Stimulated activated CD4-positive, alpha-beta T cell treated with anti-CD3 and anti-CD28 coated beads, Interleukin-1b, Interleukin-23, amount 100 ng/mL, for 24 hours (primary cell): ENCODE measurements around the gene HBS1L.

Experiments
- DNase-seq, 4 experiments: peaks; one replicate each; pipeline ENCODE4 v3.0.0-alpha.2; 2020; ENCODE audit warnings: low read depth in 4 of 4, low spot score in 1 of 4

The HBS1L gene

DNA sequence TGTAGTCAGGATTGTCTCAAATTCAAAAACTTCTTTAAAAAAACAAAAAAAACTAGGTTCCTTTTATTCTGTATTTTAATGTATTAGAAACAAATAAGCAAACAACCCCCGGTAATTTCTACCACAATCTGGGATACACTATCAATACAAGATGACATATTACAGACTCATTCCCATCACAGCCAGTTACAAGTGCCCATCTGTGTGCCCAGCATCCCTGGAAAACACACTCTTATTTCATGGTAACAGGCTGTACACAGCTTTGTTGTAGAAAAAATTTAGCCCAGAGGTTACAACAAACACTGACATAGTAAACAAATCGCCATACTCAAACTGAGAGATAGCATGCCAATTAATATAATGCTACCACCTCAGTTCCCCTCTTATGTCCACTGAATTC is 16.3 kb downstream of the HBS1L start:
- no peak for DNase-seq

DNA sequence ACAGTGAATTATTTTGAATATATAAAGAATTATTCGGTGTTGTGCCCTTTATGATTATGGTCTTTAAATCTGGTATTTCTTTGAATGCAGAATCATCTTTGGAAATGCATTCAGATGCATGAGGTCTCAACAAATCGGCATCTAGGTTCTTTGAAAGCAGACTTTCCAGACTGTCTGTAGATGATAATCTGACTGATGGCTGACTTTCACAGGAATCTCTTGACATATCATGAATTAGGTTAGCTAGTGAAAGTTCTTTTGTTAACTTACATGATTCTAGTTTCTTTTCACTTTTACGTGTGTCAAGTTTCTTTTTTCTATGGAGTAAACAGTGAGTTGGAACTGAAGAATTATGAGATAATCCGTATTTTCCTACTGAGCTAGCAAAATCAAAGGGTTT is 17.1 kb downstream of the HBS1L start:
- DNase-seq: no peak

DNA sequence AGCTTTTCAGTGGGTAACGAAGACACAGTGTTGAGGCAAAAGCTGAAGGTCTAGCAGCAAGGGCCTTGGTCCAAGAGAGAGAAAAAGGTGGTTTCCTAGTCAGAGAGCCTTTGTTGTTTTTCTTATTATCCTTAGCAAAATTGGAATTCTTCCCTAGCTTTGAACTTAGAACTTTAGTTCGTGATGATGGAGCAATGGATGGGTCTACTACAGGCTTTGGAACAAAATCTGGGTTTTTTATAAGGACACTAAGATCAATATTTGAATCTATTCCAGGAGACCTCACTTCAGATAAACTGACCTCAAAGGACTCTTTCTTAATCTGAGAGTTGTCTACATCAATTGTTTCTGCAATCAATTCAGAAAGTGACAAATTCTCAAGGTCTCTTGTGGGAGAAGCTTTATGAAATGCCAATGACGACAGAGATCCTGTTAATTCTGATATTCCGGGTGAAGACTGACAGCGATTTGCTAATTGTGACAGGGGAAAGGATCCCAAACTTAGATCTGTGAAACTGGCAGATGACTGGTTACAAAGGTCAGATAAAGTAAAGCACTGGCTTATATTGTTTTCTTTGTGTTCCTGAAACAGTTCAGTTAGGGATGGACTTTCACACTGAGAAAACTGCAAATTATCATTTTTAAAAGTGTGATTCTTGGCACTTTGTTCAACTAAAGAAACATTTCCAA is 17.7 kb downstream of the HBS1L start:
- no peak for DNase-seq

DNA sequence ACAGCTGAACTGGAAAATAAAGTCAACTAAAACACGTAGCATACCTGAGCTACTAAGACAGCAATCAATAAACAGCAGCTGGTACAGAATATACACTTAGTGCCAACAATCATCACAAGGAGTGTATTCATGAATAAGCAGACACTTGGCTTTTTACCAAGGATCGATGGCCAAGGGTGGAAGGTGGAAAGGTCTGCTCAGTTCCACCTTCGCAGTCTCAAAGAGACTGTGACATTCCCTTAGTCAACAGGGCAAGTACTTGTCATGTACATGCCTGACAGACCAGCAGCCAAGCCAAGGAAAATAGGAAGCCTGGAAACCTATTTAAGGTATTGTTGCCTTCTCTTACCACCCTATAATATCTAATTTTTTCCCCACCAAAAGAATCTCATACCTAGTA is 21.4 kb downstream of the HBS1L start:
- DNase-seq: no peak

DNA sequence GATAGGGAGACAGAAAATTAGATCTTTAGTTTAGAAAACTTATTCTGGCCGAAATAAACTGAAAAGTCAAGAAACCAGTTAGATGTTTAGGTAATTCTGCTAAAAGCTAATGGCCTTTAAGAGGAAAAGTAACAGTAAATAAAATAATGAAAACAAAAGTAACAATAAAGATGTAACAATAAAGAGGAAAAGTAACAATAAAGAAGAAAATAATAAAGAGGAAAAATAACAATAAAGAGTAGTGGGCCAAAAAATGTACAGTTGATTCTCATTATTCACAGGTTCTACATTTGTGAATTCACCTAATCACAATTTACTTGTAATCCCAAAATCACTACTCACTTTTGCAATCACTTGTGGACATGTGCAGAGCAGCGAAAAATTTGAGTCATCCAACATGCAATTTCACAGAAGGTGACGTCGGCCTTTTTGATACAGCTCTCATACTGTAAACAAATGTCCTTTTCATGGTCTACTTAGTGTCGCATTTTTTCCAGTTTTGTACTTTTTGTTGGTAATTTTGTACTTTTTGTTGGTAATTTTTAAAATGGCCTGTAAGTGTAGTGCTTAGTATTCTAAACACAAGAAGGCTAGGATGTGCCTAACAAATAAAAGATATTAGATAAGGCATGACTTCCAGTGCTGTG is 24.0 kb downstream of the HBS1L start:
- no peak for DNase-seq

DNA sequence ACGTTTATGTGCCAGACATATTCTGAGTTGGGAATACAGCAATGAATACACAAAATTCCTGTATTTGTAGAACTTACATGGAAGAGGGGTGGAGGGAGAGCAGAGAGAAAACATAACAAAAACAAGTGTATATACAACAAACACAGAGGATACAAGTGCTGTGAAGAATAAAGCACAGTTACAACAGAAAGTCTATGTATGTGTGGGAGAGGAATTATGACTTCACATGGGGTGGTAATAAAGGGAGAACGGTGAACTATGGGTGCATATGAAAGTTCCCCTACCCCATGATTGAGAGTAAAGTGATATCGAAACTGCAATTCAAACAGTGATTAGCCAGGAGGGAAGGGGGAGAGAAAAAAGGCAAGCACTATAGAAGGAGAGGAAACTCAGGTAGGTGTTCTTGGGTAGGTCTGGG is 24.6 kb downstream of the HBS1L start:
- no peak for DNase-seq

DNA sequence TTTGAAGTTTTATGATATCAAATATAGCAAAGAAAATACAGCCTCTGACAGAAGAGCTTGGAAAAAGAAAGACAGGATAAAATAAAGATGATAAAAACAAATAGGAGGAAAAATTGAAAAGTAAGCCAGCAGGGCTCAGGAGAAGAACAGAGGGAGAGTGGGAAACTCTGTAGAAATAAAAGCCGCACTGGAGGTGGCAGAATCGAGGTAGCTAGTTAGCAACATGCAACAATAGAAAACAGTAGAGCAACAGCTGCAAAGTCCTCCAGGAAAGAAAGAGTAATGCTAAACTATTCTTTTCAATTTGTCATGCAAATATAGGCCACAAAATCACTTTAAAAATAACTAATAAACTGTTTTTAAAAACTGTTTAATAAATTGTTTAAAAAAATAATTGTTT is 28.8 kb downstream of the HBS1L start:
- no peak for DNase-seq

DNA sequence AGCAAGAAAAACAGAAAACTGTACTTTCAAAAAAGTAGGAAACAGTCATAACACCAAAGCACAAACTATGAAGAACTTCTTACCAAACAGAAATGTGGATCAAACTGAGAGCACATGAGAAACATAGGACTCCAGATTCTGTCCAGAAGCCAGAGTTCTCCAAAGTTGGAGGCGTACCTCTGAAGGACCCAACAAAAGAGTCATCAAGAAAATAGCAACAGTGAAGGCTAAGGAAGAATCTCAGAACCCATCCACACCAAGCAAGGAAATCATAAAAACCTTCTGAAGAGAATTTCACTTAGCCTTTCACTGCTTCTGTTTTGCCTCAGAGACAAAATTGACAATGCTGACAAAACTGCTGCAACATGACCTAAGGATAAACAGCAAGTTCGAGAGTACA is 29.4 kb downstream of the HBS1L start:
- no peak for DNase-seq

DNA sequence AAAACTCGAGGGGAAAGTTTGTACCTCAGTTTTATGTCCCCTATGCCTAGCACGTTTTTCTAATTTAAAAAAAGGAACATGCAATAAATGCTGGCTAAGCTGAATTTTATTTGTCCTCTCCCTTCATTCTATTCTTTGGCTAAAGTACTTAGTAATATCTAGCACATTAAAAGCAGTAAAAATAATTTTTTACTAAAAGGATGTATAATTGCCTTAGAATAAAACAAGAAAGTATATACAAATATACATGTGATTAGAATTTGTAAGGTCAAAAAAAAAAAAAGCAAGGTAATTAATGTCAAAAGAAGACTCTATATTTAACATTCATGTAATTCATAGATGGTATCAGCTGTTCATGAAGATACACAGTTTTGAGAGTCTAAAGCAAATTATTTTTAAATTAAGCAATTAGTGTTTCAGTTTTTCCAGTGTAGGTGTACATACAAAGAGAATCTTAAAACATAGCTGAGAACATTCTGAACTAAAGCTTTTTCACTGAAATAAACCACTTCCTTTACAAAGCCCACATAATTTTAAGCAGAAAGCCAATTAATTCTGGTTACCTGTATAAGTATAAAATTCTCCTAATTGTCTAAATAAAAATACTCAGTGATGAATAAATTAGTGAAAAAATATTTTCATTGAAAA is 32.4 kb downstream of the HBS1L start:
- no peak for DNase-seq

DNA sequence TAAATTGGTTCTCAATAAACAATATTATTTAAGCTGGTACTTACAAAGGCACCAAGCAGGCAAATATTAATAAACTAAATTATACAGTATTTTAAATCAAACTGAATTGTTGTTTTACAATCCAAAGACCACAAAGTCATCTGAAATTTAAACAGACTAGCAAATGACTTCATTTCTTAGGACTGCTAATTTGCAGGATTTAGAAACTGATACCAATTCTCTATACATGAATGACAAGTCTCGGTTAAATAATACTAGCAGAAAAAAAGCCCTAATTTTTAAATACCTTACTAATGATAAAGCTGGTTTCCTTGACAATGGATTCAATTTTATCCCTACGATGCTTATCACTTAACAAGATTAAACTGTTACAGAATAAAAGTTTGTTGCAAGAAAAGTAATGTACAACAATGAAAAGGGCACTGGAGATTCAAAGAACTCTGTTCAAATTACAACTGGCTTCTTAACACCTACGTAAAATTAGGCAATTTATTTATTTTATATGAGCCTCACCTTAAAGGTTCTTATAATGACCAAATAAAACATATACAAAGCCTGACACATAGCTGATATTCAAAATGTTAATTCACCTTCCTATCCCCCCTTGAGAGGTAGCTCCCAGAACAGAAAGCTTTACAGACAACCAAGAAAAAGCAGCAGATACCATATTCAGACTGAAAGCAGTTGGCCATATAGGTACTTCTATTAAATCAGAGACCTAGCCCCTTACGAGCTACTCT is 33.1 kb downstream of the HBS1L start:
- no peak for DNase-seq

DNA sequence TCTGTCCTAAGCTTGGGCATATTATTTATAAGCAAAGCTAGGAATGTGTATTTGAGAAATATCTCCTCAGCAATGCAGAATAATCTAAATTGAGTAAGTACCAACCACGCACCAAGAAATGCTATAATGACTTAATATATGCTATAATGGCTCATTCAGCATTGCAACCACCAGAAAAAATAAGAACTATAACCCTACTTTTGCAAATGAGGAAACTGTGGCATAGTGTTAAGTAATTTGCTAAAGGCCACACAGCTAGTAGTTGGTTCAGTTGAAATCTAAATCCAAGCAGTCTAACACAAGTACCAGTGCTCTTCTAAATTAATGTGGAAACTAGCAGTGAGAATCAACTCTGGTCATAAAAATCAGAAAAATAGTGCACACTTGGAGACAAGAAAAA is 35.7 kb downstream of the HBS1L start:
- DNase-seq: no peak

DNA sequence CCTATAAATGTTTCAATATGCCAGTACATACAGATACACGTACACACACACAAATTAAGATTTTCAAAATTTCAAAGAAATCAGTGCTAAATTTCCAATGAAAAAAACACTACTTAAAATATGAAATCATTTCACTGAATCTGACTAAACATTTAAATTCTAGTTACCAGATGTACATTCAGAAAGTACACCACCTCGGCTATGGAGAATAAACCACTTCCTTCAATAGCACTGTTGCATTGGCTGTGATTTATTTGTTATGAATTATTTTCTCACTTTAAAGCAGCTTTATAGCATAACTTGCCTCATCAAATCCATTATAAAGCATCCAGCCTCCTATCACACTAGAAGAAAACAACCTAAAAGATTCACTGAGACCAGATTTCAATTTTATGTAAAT is 36.6 kb downstream of the HBS1L start:
- DNase-seq: no peak

DNA sequence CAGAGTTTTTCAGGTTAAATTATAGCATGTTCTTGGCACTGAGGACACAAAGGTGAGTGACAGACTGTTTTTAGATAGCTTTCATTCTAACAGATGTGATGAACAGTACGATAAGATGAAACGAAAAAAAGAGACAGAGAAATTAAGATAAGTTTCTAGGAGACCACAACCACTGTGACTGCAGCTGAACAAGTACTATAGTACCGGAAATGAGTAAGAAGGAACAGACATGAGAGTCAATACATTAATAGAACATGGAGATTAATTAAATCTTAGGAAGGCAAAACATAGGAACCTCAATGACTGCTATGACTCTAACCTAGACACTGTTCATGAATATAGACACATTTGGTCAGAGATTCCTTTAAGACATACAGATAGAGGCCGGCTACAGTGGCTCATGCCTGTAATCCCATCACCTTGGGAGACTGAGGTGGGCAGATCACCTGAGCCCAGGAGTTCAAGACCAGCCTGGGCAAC is 40.2 kb downstream of the HBS1L start:
- no peak for DNase-seq

DNA sequence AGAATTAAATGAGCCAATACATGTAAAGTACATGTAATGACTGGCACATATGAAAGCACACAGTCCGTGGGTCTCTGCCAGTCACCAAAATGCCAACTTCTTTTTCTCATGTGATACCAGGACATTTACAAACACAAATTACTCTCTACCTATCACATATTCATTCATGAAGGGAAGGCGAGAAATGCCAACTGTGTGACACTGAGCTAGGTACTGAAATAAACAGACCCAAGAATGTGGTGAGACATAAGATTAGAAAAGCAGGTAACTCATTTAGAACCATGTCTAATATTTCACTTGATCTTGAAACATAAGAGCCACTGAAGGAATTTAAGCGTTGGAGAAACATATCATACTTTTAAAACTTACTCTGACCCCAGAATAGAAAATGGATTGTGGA is 41.4 kb downstream of the HBS1L start:
- no peak for DNase-seq

DNA sequence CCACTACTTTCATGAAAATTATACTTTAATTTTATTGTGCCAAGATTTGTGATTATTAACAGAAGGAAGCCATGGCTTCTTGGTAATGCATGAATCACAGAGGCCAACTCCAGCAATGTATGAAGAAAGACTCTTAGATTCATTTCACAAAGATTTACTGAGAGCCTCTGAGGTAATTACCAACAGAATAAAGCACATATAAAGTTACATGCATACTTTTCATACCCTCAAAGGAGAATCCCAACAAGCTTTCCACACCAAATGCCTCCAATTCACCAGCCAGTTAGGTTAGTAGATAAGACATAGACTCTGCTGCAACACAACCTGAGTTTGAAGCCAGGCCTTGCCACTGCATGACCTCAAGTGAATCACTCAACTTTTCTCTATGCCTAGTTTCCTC is 41.9 kb downstream of the HBS1L start:
- no peak for DNase-seq

DNA sequence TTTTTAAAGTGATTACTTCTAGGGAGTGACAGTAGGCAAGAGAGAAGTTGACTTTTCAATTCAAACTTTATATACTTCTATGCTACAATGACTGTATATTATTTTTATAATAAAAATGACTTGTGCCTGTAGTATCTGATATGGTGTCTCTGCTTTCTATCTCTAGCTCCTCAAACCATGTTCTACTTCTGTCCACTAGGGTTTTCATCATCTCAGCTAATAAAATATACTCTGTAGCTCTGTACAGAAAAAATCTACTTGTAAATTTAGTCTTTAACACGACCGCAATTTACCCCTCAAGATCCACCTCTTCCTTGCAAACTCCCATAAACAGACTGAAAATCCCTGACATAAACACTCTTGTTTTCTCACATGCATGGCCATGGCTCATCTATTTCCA is 42.3 kb downstream of the HBS1L start:
- no peak for DNase-seq

DNA sequence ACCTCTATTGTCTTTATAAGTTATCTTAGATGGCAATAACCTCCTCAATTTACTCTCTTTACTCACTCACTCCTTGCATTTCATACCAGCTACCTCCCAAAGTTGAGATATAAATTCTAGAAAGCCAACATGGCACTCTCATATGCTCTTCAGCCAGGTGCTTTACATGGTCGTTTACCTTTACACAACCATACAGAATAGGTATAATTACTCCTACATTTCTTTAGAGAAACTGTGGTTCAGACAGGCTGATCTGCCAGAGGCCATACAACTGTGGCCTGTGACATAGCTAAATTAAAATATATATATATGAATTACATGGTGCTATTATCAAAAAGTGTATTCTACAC is 45.7 kb downstream of the HBS1L start:
- DNase-seq: no peak

DNA sequence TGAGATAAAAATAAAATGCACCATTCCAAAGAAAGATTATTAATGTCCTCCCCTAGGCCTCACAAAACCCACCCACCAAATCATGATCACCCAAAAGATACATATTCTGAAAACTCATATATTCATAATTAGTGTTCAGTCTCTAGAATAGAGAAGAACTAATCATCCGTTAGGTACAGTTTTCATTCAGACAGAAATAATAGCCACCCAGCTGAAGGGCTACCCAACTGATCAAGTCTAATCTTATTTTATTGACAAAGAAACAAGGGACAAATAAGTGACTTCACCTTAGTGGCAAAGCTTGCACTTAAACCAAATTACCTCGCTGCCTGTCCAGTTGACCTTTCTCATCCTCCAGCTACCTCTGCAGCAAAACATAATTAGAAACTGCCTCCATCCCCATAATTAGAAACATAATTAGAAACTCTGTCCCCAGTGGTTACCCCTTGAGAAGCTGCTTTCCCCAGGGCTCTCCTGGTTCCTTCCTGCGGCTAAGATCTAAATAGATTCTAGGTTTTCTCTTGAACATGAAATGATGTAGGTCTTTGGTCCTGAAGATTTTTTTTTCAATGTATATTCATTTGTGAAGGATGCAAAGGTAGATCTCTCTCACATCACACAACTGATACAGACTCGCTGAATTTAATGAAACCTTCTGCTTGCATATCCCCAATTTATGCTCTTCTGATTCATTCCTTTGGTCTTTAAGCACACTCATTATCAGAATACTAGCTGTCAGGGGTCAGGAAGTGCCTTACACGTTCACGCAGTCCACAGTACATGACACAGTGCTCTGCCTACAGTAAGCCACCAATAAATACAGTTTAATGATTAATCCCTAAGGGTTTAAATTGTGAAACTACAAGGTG is 46.3 kb downstream of the HBS1L start:
- DNase-seq: no peak

DNA sequence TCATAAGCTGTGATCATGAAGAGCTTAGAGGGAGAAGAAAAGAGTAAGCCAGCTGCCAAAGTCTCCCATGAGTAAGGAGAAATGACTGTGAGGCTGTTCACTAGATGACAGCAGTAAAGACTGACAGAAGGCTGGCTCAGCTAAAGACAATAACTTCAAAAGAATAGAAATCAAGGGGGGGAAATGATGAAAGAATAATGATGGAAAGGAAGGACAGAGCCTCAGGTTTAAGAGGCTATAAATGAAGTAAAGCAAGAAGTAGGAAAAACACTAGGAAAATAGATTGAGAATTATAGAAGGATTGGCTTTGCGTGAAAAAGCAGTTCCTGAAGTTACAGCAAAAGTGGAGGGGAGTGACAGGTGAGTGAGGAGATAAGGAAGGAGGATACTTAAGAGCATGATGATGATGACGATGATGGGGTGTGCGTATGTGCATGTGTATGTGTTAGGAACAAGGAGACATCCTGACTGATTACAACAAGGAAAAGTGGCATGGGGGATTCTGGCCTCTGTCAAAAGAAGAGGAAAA is 48.2 kb downstream of the HBS1L start:
- DNase-seq: no peak

DNA sequence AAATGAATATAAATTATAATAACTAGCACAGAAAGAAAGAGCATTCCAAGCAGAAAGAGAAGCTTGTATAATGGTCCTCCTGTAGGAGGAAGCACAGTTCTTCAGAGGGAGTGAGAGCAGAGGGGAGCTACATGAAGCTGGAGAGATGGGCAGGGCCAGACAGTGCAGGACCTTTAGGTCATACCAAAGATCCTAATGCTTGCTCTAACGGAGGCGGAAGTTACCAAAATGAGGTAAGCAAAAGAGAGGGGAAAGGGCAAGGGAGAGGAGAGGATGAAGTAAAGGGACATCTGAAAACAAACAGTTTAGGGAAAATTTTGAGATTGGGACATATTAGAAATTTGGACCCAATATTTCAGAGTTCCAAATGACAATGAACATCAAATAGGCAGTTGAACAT is 50.2 kb downstream of the HBS1L start:
- DNase-seq: no peak
